ENCODE results near the gene ADAM30.

GRCh38 chr1:119943216-119943615, 46.9 kb upstream of the ADAM30 start:
- no peak for TF ChIP-seq EZH2phosphoT487 (IDR thresholded peaks at IDR 0.05; ENCODE audit: borderline replicate concordance, low read length)
- TF ChIP-seq EZH2 (IDR thresholded peaks at IDR 0.05; ENCODE audit: low read length, unreplicated experiment), result no peak
- no peak for TF ChIP-seq CTCF (conservative IDR thresholded peaks at IDR 0.05; ENCODE audit: low read depth, low read length)
